Measurements from ENCODE around the gene ADGRG3.

The ADGRG3 gene

GRCh38 chr16:57727610-57728009 lies 59.5 kb downstream of the ADGRG3 start (continued):
- TF ChIP-seq ZNF510 (tag by site-specific recombination; IDR thresholded peaks at IDR 0.05; ENCODE audit: insufficient replicate concordance) = no peak
- TF ChIP-seq ZFP3 (tag by site-specific recombination; IDR thresholded peaks at IDR 0.05; ENCODE audit: low read depth) = no peak

- ChIA-PET POLR2A (no interaction called here), CTCF (interaction anchor here (0.6 to 1.0 kb wide), 2 partner anchors 8 to 12 kb away, joined by 3 to 7 read pairs; no protein-coding TSS in a partner anchor)
- Histone ChIP-seq H3K36me3 (ENCODE audit: control insufficient read depth in 2 of 2, insufficient read depth in 1 of 2, low read length in 2 of 2) (no peaks in the 10 kb centered on the region), H3K9me3 (ENCODE audit: control insufficient read depth, insufficient read depth, low read depth, low read length) (no peaks in the 10 kb centered on the region), H3K4me1 (ENCODE audit: control insufficient read depth, insufficient read depth, low read length) (no peaks in the 10 kb centered on the region), H3K27ac (ENCODE audit: extremely low read depth, low read depth, low read length) (no peak overlapping the region), H3K4me3 (ENCODE audit: low read depth, low read length) (no peak overlapping the region)
- peak; percentile 61 for TF ChIP-seq ZNF366 (tag by site-specific recombination; conservative IDR thresholded peaks at IDR 0.05)
- no peak for TF ChIP-seq ZNF146 (tag by site-specific recombination; IDR thresholded peaks at IDR 0.05)
- no peak for TF ChIP-seq ZNF133 (tag by site-specific recombination; IDR thresholded peaks at IDR 0.05)
- peak; percentile 37; the same call in 1 of the 2 replicates for TF ChIP-seq ZBTB17 (tag by site-specific recombination; IDR thresholded peaks at IDR 0.05)
- peak; percentile 98; the same call in 1 of the 2 replicates for TF ChIP-seq EGR2 (tag by site-specific recombination; IDR thresholded peaks at IDR 0.05; ENCODE audit: low read depth)
These were observed 60.5 kb downstream of the ADGRG3 start for GRCh38 chr16:57728336-57729181.

GRCh38 chr16:57729182-57729484 lies 61.0 kb downstream of the ADGRG3 start:
- Histone ChIP-seq H3K9me3 (ENCODE audit: control insufficient read depth, insufficient read depth, low read depth, low read length) (no peaks in the 10 kb centered on the region), H3K4me3 (ENCODE audit: low read depth, low read length) (no peak overlapping the region), H3K36me3 (ENCODE audit: control insufficient read depth in 2 of 2, insufficient read depth in 1 of 2, low read length in 2 of 2) (no peaks in the 10 kb centered on the region), H3K27ac (ENCODE audit: extremely low read depth, low read depth, low read length) (no peak overlapping the region), H3K4me1 (ENCODE audit: control insufficient read depth, insufficient read depth, low read length) (no peaks in the 10 kb centered on the region)
- POLR2A ChIA-PET = no interaction called here
- CTCF ChIA-PET = no interaction called here
- no peak for TF ChIP-seq ZNF585B (tag by site-specific recombination; IDR thresholded peaks at IDR 0.05)
- no peak for TF ChIP-seq KLF8 (tag by site-specific recombination; IDR thresholded peaks at IDR 0.05)
- TF ChIP-seq ZNF266 (tag by site-specific recombination; IDR thresholded peaks at IDR 0.05; ENCODE audit: low read depth) = no peak
- no peak for TF ChIP-seq ZNF626 (tag by site-specific recombination; IDR thresholded peaks at IDR 0.05)
- TF ChIP-seq ZNF398 (tag by site-specific recombination; IDR thresholded peaks at IDR 0.05) = no peak
- TF ChIP-seq ZNF2 (tag by site-specific recombination; IDR thresholded peaks at IDR 0.05) = no peak
- TF ChIP-seq ZFHX2 (tag by site-specific recombination; conservative IDR thresholded peaks at IDR 0.05) = peak; percentile 95
- peak; percentile 97 for TF ChIP-seq EGR2 (tag by site-specific recombination; IDR thresholded peaks at IDR 0.05; ENCODE audit: low read depth)
- no peak for TF ChIP-seq ZNF292 (tag by site-specific recombination; IDR thresholded peaks at IDR 0.05; ENCODE audit: borderline replicate concordance, low read depth)
- no peak for TF ChIP-seq ZNF174 (tag by site-specific recombination; IDR thresholded peaks at IDR 0.05)
- no peak for TF ChIP-seq ZNF48 (tag by site-specific recombination; IDR thresholded peaks at IDR 0.05)
- TF ChIP-seq KLF16 (tag by site-specific recombination; IDR thresholded peaks at IDR 0.05) = no peak
- TF ChIP-seq ZNF184 (tag by site-specific recombination; IDR thresholded peaks at IDR 0.05) = no peak
- no peak for TF ChIP-seq ZNF514 (tag by site-specific recombination; IDR thresholded peaks at IDR 0.05)
- TF ChIP-seq ZSCAN4 (tag by site-specific recombination; IDR thresholded peaks at IDR 0.05) = no peak
- no peak for TF ChIP-seq ZNF707 (tag by site-specific recombination; IDR thresholded peaks at IDR 0.05)
- no peak for TF ChIP-seq ZBTB48 (tag by site-specific recombination; IDR thresholded peaks at IDR 0.05)
- peak; percentile 31; the same call in 1 of the 2 replicates for TF ChIP-seq ZNF366 (tag by site-specific recombination; conservative IDR thresholded peaks at IDR 0.05)
- no peak for TF ChIP-seq ZNF571 (tag by site-specific recombination; IDR thresholded peaks at IDR 0.05)
- no peak for TF ChIP-seq ZNF248 (tag by site-specific recombination; IDR thresholded peaks at IDR 0.05)
- TF ChIP-seq ZNF362 (tag by site-specific recombination; IDR thresholded peaks at IDR 0.05) = no peak
- no peak for TF ChIP-seq OVOL3 (tag by site-specific recombination; IDR thresholded peaks at IDR 0.05)
- TF ChIP-seq ZNF76 (tag by site-specific recombination; IDR thresholded peaks at IDR 0.05; ENCODE audit: borderline replicate concordance, low read depth) = no peak
